CD14-positive monocyte (primary cell): ENCODE measurements around the gene ZSWIM2. TPM values are rescaled to one million over a fixed set of nuclear protein-coding genes. Genes with fewer than 3 reads are reported as not detected.
"Not testable (repeated sequence)": the region's sequence is repeated elsewhere in the genome, so short reads cannot be mapped to it uniquely, and the experiment has no call there.

ENCODE experiments used
- DNase-seq, 3 donors: peaks; one replicate each; pipeline ENCODE4 v3.0.0-alpha.2; 2011 to 2022
- H2AFZ ChIP-seq: 2 replicates; pipeline ENCODE4 v1.6.0; 2012; ENCODE audit warnings: mild to moderate bottlenecking, low read depth, low read length, inconsistent platforms; ENCODE audit not compliant: insufficient read depth, poor library complexity, severe bottlenecking
- H3K27ac ChIP-seq, 2 donors: 1 replicate in 1 of 2; 2 replicates in 1 of 2; pipeline ENCODE4 v1.5.1; 2012 to 2013; ENCODE audit warnings: low read length in 2 of 2, control low read depth in 1 of 2, inconsistent platforms in 1 of 2, low read depth in 1 of 2, mild to moderate bottlenecking in 1 of 2
- H3K27me3 ChIP-seq, 2 donors: one replicate each; pipeline versions ENCODE4 v1.6.0 to v1.6.1; 2011 to 2013; ENCODE audit warnings: low read length in 2 of 2; ENCODE audit not compliant: control insufficient read depth in 2 of 2, insufficient read depth in 2 of 2
- H3K36me3 ChIP-seq, 2 donors: replicated peaks in 1 of 2; 1 replicate in 1 of 2; 2 replicates in 1 of 2; pipeline versions ENCODE4 v1.5.1 to v1.6.1; 2012 to 2013; ENCODE audit warnings: low read length in 2 of 2, control low read depth in 1 of 2, inconsistent platforms in 1 of 2, mild to moderate bottlenecking in 1 of 2; ENCODE audit not compliant: insufficient read depth in 2 of 2, control insufficient read depth in 1 of 2
- H3K4me1 ChIP-seq, 2 donors: 1 replicate in 1 of 2; 2 replicates in 1 of 2; pipeline versions ENCODE4 v1.5.1 to v1.6.1; 2012 to 2013; ENCODE audit warnings: low read length in 2 of 2, control low read depth in 1 of 2, inconsistent platforms in 1 of 2, mild to moderate bottlenecking in 1 of 2, moderate library complexity in 1 of 2; ENCODE audit not compliant: insufficient read depth in 2 of 2, control insufficient read depth in 1 of 2
- H3K4me2 ChIP-seq: replicated peaks from 2 replicates; pipeline ENCODE3; 2012; ENCODE audit warnings: low read length, moderate library complexity, mild to moderate bottlenecking; ENCODE audit not compliant: poor library complexity, severe bottlenecking; ENCODE audit errors: extremely low read depth
- H3K4me3 ChIP-seq, 3 experiments: fragments of 200-600 bp in 1 of 3; sonication (generic) in 1 of 3; replicated peaks in 1 of 3; 1 replicate in 2 of 3; 2 replicates in 1 of 3; pipeline ENCODE4 v1.5.1; 2011 to 2013; ENCODE audit warnings: low read length in 3 of 3, mild to moderate bottlenecking in 3 of 3, control low read depth in 2 of 3, low read depth in 2 of 3, inconsistent platforms in 1 of 3, moderate library complexity in 1 of 3
- H3K79me2 ChIP-seq: 2 replicates; pipeline ENCODE4 v1.6.0; 2012; ENCODE audit warnings: mild to moderate bottlenecking, control low read depth, inconsistent platforms, low read length, moderate library complexity; ENCODE audit not compliant: insufficient read depth
- H3K9ac ChIP-seq: 2 replicates; pipeline ENCODE4 v1.6.0; 2017; ENCODE audit warnings: low read length, mild to moderate bottlenecking; ENCODE audit not compliant: insufficient read depth, poor library complexity, severe bottlenecking
- H3K9me3 ChIP-seq, 2 donors: replicated peaks in 1 of 2; 1 replicate in 1 of 2; 2 replicates in 1 of 2; pipeline versions ENCODE4 v1.5.1 to v1.6.1; 2012 to 2013; ENCODE audit warnings: low read length in 2 of 2, control low read depth in 1 of 2; ENCODE audit not compliant: control insufficient read depth in 1 of 2, insufficient read depth in 1 of 2
- H4K20me1 ChIP-seq: 2 replicates; pipeline ENCODE4 v1.6.0; 2012; ENCODE audit warnings: mild to moderate bottlenecking, low read length, control low read depth, moderate library complexity; ENCODE audit not compliant: insufficient read depth
- H3K27ac Mint-ChIP-seq, 7 donors: one replicate each; pipeline ENCODE4 v1.8.0; 2020; ENCODE audit warnings: mild to moderate bottlenecking in 7 of 7, mixed read lengths in 7 of 7, moderate library complexity in 6 of 7, inconsistent platforms in 2 of 7
- H3K27me3 Mint-ChIP-seq, 3 donors: one replicate each; pipeline ENCODE4 v1.8.0; 2021 to 2022; ENCODE audit warnings: low read depth in 3 of 3, mild to moderate bottlenecking in 3 of 3, mixed read lengths in 3 of 3, moderate library complexity in 3 of 3, inconsistent platforms in 1 of 3
- H3K36me3 Mint-ChIP-seq, 2 donors: one replicate each; pipeline ENCODE4 v1.8.0; 2020; ENCODE audit warnings: mixed read lengths in 2 of 2, inconsistent platforms in 1 of 2, mild to moderate bottlenecking in 1 of 2
- H3K4me1 Mint-ChIP-seq: one replicate; pipeline ENCODE4 v1.8.0; 2020; ENCODE audit warnings: mild to moderate bottlenecking, mixed read lengths
- H3K4me3 Mint-ChIP-seq, 2 donors: one replicate each; pipeline ENCODE4 v1.8.0; 2020; ENCODE audit warnings: mild to moderate bottlenecking in 2 of 2, mixed read lengths in 2 of 2, moderate library complexity in 1 of 2
- H3K9me3 Mint-ChIP-seq, 7 donors: one replicate each; pipeline ENCODE4 v1.8.0; 2020 to 2022; ENCODE audit warnings: mixed read lengths in 7 of 7, mild to moderate bottlenecking in 6 of 7, moderate library complexity in 6 of 7, inconsistent platforms in 2 of 7
- WGBS: methylation state at CpG from one replicate; pipeline ENCODE4 v1.1.5; 2013; ENCODE audit warnings: missing lambda C conversion rate; ENCODE audit not compliant: insufficient coverage; 5-methylcytosine and 5-hydroxymethylcytosine counted together
- intact Hi-C, 2 donors: fragments of 100-400 bp; cut with micrococcal nuclease; formaldehyde crosslinking; loops; one replicate each; pipeline versions ENCODE4 v1.15.0 to v1.15.1; 2023
- polyA plus RNA-seq, 3 donors: library from polyadenylated mRNA; depleted of rRNA in 1 of 3; unstranded in 2 of 3; stranded (reverse) in 1 of 3; fragments of 300-500 nt in 2 of 3; fragments of >200 nt in 1 of 3; fragmentation: Illumina TruSeq in 2 of 3; gene quantifications; 1 replicate in 2 of 3; 2 replicates in 1 of 3; pipeline ENCODE4 v1.2.3, GENCODE V29; 2012 to 2021
- TF ChIP-seq, protein P1 (sequence below): fragments of 200-600 bp; IDR thresholded peaks from one replicate; pipeline ENCODE4 v1.8.0; 2022; ENCODE audit warnings: antibody characterized with exemption, mild to moderate bottlenecking

The ZSWIM2 gene
- polyA plus RNA-seq, 3 donors: 0.28 to 0.47 TPM; not detected in 1

GRCh38 chr2:186820303-186820702 is 28.7 kb downstream of the ZSWIM2 start:
- TF ChIP-seq, protein P1, sequence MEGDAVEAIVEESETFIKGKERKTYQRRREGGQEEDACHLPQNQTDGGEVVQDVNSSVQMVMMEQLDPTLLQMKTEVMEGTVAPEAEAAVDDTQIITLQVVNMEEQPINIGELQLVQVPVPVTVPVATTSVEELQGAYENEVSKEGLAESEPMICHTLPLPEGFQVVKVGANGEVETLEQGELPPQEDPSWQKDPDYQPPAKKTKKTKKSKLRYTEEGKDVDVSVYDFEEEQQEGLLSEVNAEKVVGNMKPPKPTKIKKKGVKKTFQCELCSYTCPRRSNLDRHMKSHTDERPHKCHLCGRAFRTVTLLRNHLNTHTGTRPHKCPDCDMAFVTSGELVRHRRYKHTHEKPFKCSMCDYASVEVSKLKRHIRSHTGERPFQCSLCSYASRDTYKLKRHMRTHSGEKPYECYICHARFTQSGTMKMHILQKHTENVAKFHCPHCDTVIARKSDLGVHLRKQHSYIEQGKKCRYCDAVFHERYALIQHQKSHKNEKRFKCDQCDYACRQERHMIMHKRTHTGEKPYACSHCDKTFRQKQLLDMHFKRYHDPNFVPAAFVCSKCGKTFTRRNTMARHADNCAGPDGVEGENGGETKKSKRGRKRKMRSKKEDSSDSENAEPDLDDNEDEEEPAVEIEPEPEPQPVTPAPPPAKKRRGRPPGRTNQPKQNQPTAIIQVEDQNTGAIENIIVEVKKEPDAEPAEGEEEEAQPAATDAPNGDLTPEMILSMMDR: no peak
- DNase-seq: no peak
- H3K27ac Mint-ChIP-seq: no peak overlapping the region
- Histone ChIP-seq H2AFZ (no peak overlapping the region), H3K79me2 (no peaks in the 10 kb centered on the region), H3K36me3 (no peaks in the 10 kb centered on the region), H3K4me1 (no peaks in the 10 kb centered on the region), H3K27me3 (no peaks in the 10 kb centered on the region), H4K20me1 (no peaks in the 10 kb centered on the region), H3K4me3 (no peak overlapping the region), H3K9me3 (no peaks in the 10 kb centered on the region), H3K4me2 (no peak overlapping the region), H3K9ac (no peak overlapping the region), H3K27ac (no peak overlapping the region)
- H3K36me3 Mint-ChIP-seq: no peaks in the 10 kb centered on the region
- H3K9me3 Mint-ChIP-seq: peaks cover 2 to 10% (median 6%) of the 10 kb centered on the region in 7 donors
- peaks cover 0 to 3% (median 0%) of the 10 kb centered on the region in 3 donors for H3K27me3 Mint-ChIP-seq
- H3K4me1 Mint-ChIP-seq: no peaks in the 10 kb centered on the region
- 80% methylated on average over 2 of the region's 7 CpGs for WGBS
- intact Hi-C loops: no loop called here
- no peak overlapping the region for H3K4me3 Mint-ChIP-seq

DNA sequence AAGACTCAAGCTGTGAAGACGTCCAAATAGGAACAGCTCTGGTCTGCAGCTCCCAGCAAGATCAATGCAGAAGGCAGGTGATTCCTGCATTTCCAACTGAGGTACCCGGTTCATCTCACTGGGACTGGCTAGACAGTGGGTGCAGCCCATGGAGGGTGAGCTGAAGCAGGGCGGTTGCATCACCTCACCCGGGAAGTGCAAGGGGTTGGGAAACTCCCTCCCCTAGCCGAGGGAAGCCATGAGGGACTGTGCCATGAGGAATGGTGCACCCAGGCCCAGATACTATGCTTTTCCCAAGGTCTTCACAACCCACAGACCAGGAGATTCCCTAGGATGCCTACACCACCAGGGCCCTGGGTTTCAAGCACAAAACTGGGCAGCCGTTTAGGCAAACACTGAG is 37.2 kb downstream of the ZSWIM2 start:
- H3K4me2 ChIP-seq, H3K27me3 ChIP-seq, DNase-seq, H3K79me2 ChIP-seq, H3K27me3 Mint-ChIP-seq, H3K4me3 Mint-ChIP-seq, H3K36me3 Mint-ChIP-seq, H3K36me3 ChIP-seq, H2AFZ ChIP-seq, H3K4me1 Mint-ChIP-seq, H3K27ac Mint-ChIP-seq, H3K4me1 ChIP-seq, H3K9ac ChIP-seq, H4K20me1 ChIP-seq, intact Hi-C loops, H3K27ac ChIP-seq, H3K4me3 ChIP-seq: not testable (repeated sequence)
- 82% methylated on average over 5 of the region's 6 CpGs for WGBS
- peaks cover 0 to 16% (median 6%) of the 10 kb centered on the region in 7 donors for H3K9me3 Mint-ChIP-seq
- H3K9me3 ChIP-seq: peaks cover 0 to 11% of the 10 kb centered on the region in 2 donors
